Mucosa of stomach (tissue), 1 donor: ENCODE results near the gene SULT2B1.
A peak's percentile ranks its signal among the peaks of the same experiment; 100 is the strongest.

Source experiments
- H3K27me3 ChIP-seq: one replicate; pipeline ENCODE4 v1.7.0; 2013; ENCODE audit warnings: mild to moderate bottlenecking, low read length; ENCODE audit not compliant: control insufficient read depth, insufficient read depth
- H3K36me3 ChIP-seq: one replicate; pipeline ENCODE4 v1.7.0; 2013; ENCODE audit warnings: low read length; ENCODE audit not compliant: control insufficient read depth, insufficient read depth
- H3K4me1 ChIP-seq: one replicate; pipeline ENCODE4 v1.7.0; 2013; ENCODE audit warnings: mild to moderate bottlenecking, low read length; ENCODE audit not compliant: control insufficient read depth, insufficient read depth
- H3K4me3 ChIP-seq: one replicate; pipeline ENCODE4 v1.7.0; 2013; ENCODE audit warnings: low read length
- H3K9ac ChIP-seq: one replicate; pipeline ENCODE4 v1.7.0; 2013; ENCODE audit warnings: mild to moderate bottlenecking, low read length, moderate library complexity
- H3K9me3 ChIP-seq: one replicate; pipeline ENCODE4 v1.7.0; 2013; ENCODE audit warnings: mild to moderate bottlenecking, low read length, moderate library complexity; ENCODE audit not compliant: control insufficient read depth
- donor health status: Pancreatic carcinoma.

The SULT2B1 gene

DNA sequence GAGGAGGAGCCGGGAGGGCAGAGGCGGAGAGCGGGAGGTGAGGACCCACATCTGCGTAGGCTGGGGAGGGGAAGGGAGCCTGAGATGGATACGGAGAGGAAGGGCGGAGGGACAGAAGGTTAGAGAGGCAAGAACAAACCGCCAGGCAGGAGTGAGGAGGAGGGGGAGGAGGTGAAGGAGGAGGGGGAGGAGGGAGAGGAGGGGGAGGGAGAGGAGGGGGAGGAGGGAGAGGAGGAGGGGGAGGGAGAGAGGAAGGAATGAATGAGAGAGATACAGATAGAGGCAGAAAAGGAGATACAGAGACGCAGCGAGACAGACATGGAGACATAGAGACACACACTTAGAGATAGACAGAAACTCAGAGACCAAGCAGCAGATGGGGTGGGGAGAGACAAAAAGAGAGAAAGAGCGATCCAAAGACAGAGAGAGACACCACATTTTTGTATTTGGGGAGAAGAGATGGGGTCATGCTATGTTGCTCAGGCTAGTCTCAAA lies 94.8 kb downstream of the SULT2B1 start:
- H3K36me3 ChIP-seq: no peaks in the 10 kb centered on the region
- peaks cover 24% of the 10 kb centered on the region for H3K4me1 ChIP-seq
- H3K9ac ChIP-seq: no peak overlapping the region
- no peaks in the 10 kb centered on the region for H3K27me3 ChIP-seq
- peak overlapping the region; percentile 42 for H3K4me3 ChIP-seq
- H3K9me3 ChIP-seq: no peaks in the 10 kb centered on the region

GRCh38 chr19:48648134-48648533 lies 96.2 kb downstream of the SULT2B1 start:
- no peaks in the 10 kb centered on the region for H3K36me3 ChIP-seq
- no peaks in the 10 kb centered on the region for H3K9me3 ChIP-seq
- H3K27me3 ChIP-seq: no peaks in the 10 kb centered on the region
- H3K4me1 ChIP-seq: peaks cover 24% of the 10 kb centered on the region
- no peak overlapping the region for H3K4me3 ChIP-seq
- H3K9ac ChIP-seq: no peak overlapping the region
